K562 (cell line): ENCODE data around the gene CRLF1. TPM values are rescaled to one million over a fixed set of nuclear protein-coding genes. Genes with fewer than 3 reads are reported as not detected.

Experiments used
- ATAC-seq: fragments of 200-7000 bp; cut with Tn5 transposase; 3 replicates; pipeline ENCODE4 v1.9.1; 2020; ENCODE audit warnings: moderate library complexity
- BruUV-seq: library from RNA; stranded (reverse); fragments of 400-500 nt; replicated peaks from 2 replicates; lab custom pipeline; 2021; lab: Mats Ljungman, UMichigan
- CTCF ChIA-PET: fragments of 300-600 bp; formaldehyde crosslinking; extraction: SDS; loops from one replicate; lab custom pipeline; 2021; ENCODE audit warnings: low intra/inter-chr PET ratio; lab: Yijun Ruan, JAX
- POLR2A ChIA-PET: fragments of 300-600, 350-650 bp; sonication (Branson Sonifier 250); formaldehyde crosslinking; extraction: SDS; loops from one replicate; lab custom pipeline; 2021; ENCODE audit warnings: antibody characterized with exemption, inconsistent platforms; lab: Yijun Ruan, JAX
- DNase-seq, 4 experiments: peaks; one replicate each; pipeline versions ENCODE4 v3.0.0 to v3.0.0-alpha.2; 2011 to 2018; ENCODE audit warnings: low spot score in 3 of 4, mixed read lengths in 3 of 4; ENCODE audit errors: extremely low read depth in 1 of 4
- FAIRE-seq: peaks from 2 replicates; lab custom pipeline; 2011; peaks lifted over from hg19 to GRCh38; lab: Jason Lieb, UNC
- H2AFZ ChIP-seq: 2 replicates; pipeline ENCODE4 v1.6.0; 2011; ENCODE audit warnings: low read depth, low read length, control low read depth, inconsistent platforms
- H3K27ac ChIP-seq: fragments of 200-600 bp; 3 replicates; pipeline ENCODE4 v1.8.0; 2011; ENCODE audit warnings: low read depth, mild to moderate bottlenecking, control low read depth, inconsistent platforms, low read length, moderate library complexity, mixed read lengths; ENCODE audit errors: extremely low read depth
- H3K27me3 ChIP-seq, 2 experiments: fragments of 300-600 bp in 1 of 2; 2 replicates in 1 of 2; 3 replicates in 1 of 2; pipeline versions ENCODE4 v1.6.0 to v1.8.0; 2011; ENCODE audit warnings: inconsistent platforms in 2 of 2, low read length in 2 of 2, mild to moderate bottlenecking in 1 of 2, mixed read lengths in 1 of 2, moderate library complexity in 1 of 2; ENCODE audit not compliant: control insufficient read depth in 2 of 2, insufficient read depth in 2 of 2
- H3K36me3 ChIP-seq: fragments of 300-600 bp; 3 replicates; pipeline ENCODE4 v1.8.0; 2011; ENCODE audit warnings: mild to moderate bottlenecking, low read length, inconsistent platforms; ENCODE audit not compliant: control insufficient read depth, insufficient read depth
- H3K4me1 ChIP-seq, 2 experiments: fragments of 200-600 bp in 1 of 2; replicated peaks in 1 of 2; 2 replicates in 1 of 2; 3 replicates in 1 of 2; pipeline versions ENCODE4 v1.5.1 to v1.8.0; 2011; ENCODE audit warnings: inconsistent platforms in 2 of 2, low read length in 2 of 2, mild to moderate bottlenecking in 1 of 2, mixed read lengths in 1 of 2, moderate library complexity in 1 of 2; ENCODE audit not compliant: control insufficient read depth in 2 of 2, insufficient read depth in 2 of 2
- H3K4me2 ChIP-seq: 2 replicates; pipeline ENCODE4 v1.6.1; 2011; ENCODE audit warnings: low read length, control low read depth, inconsistent platforms, mixed read lengths; ENCODE audit not compliant: insufficient read depth
- H3K4me3 ChIP-seq: fragments of 200-600 bp; sonication (generic), shearing (Covaris generic); 2 replicates; pipeline ENCODE4 v1.5.1; 2016; ENCODE audit warnings: control low read depth, inconsistent platforms
- H3K79me2 ChIP-seq: fragments of 200-600 bp; 3 replicates; pipeline ENCODE4 v1.8.0; 2011; ENCODE audit warnings: low read length, inconsistent platforms; ENCODE audit not compliant: control insufficient read depth, insufficient read depth
- H3K9ac ChIP-seq, 2 experiments: 2 replicates each; pipeline versions ENCODE4 v1.6.0 to v1.6.1; 2011; ENCODE audit warnings: low read depth in 2 of 2, low read length in 2 of 2, control low read depth in 1 of 2, inconsistent platforms in 1 of 2, mild to moderate bottlenecking in 1 of 2, mixed read lengths in 1 of 2; ENCODE audit not compliant: insufficient read depth in 1 of 2
- H3K9me1 ChIP-seq: one replicate; pipeline ENCODE4 v1.6.0; 2011; ENCODE audit warnings: inconsistent platforms, mild to moderate bottlenecking, low read length, moderate library complexity; ENCODE audit not compliant: control insufficient read depth, insufficient read depth
- H3K9me3 ChIP-seq: replicated peaks from 2 replicates; pipeline ENCODE4 v1.5.1; 2011; ENCODE audit warnings: low read depth, low read length, inconsistent platforms; ENCODE audit not compliant: control insufficient read depth, insufficient read depth
- H4K20me1 ChIP-seq: replicated peaks from 2 replicates; pipeline ENCODE4 v1.6.1; 2011; ENCODE audit warnings: low read length, inconsistent platforms, mixed read lengths; ENCODE audit not compliant: control insufficient read depth, insufficient read depth
- CBX5 ChIP-seq: IDR thresholded peaks from 2 replicates; pipeline ENCODE4 v1.6.1; 2014; ENCODE audit warnings: low read depth, borderline replicate concordance
- ETV6 ChIP-seq, 3 experiments: fragments of 150-350 bp in 1 of 3; sonication (generic) in 1 of 3; formaldehyde crosslinking in 1 of 3; IDR thresholded peaks; 2 replicates each; pipeline versions ENCODE4 v1.6.1 to v1.8.0; 2014 to 2022; ENCODE audit warnings: borderline replicate concordance in 2 of 3, low read depth in 2 of 3, antibody characterized with exemption in 1 of 3, low read length in 1 of 3, mild to moderate bottlenecking in 1 of 3, missing genetic modification reagents in 1 of 3
- FOXM1 ChIP-seq, 2 experiments: fragments of 450-650 bp in 1 of 2; sonication (generic) in 1 of 2; formaldehyde crosslinking in 1 of 2; IDR thresholded peaks; 2 replicates each; pipeline versions ENCODE4 v1.6.1 to v1.9.0; 2017 to 2022; ENCODE audit warnings: low read depth in 2 of 2, mild to moderate bottlenecking in 2 of 2, missing genetic modification reagents in 1 of 2, moderate library complexity in 1 of 2
- GABPB1 ChIP-seq: sonication (generic); formaldehyde crosslinking; IDR thresholded peaks from 2 replicates; pipeline ENCODE4 v1.8.0; 2022; ENCODE audit warnings: mild to moderate bottlenecking, missing genetic modification reagents
- MAFF ChIP-seq: IDR thresholded peaks from 2 replicates; pipeline ENCODE4 v1.6.1; 2012; ENCODE audit warnings: low read length, improper control_type of control experiment
- MCM2 ChIP-seq: fragments of 450-650 bp; IDR thresholded peaks from 2 replicates; pipeline ENCODE4 v1.6.1; 2017; ENCODE audit warnings: low read depth, mild to moderate bottlenecking
- POLR2AphosphoS2 ChIP-seq: IDR thresholded peaks from 2 replicates; pipeline ENCODE4 v1.6.1; 2012; ENCODE audit warnings: low read length, improper control_type of control experiment
- SIN3A ChIP-seq, 2 experiments: fragments of 150-350 bp in 1 of 2; IDR thresholded peaks; 2 replicates each; pipeline ENCODE4 v1.6.1; 2011 to 2016; ENCODE audit warnings: borderline replicate concordance in 2 of 2, low read depth in 2 of 2, low read length in 2 of 2, mild to moderate bottlenecking in 2 of 2, moderate library complexity in 2 of 2; ENCODE audit not compliant: control insufficient read depth in 1 of 2
- ZNF253 ChIP-seq: fragments of 250-450 bp; sonication (Bioruptor Pico); conservative IDR thresholded peaks from 2 replicates; pipeline ENCODE4 v1.6.1; 2021; ENCODE audit warnings: mild to moderate bottlenecking
- WGBS: fragments of 100-300 bp; shearing (Covaris generic); methylation state at CpG from one replicate; pipeline ENCODE4 v1.1.6; 2016; ENCODE audit warnings: low coverage, mixed read lengths; ENCODE audit not compliant: insufficient coverage; ENCODE audit errors: missing lambda C conversion rate; 5-methylcytosine and 5-hydroxymethylcytosine counted together
- in situ Hi-C: fragments of 300-500 bp; cut with MboI; formaldehyde crosslinking; loops from 4 replicates; pipeline ENCODE4 v1.15.0; 2018; ENCODE audit warnings: inconsistent platforms, mixed read lengths
- intact Hi-C: fragments of 100-400 bp; cut with micrococcal nuclease; formaldehyde crosslinking; loops from 2 replicates; pipeline ENCODE4 v1.14.2; 2022
- polyA plus RNA-seq, 8 experiments: library from polyadenylated mRNA; depleted of rRNA in 4 of 8; stranded (reverse) in 5 of 8; unstranded in 3 of 8; fragments of >200 nt; fragmentation: Nextera tagmentation in 2 of 8; fragmentation: Illumina TruSeq in 1 of 8; extraction: Ambion mirVana in 2 of 8; extraction: Trizol in 1 of 8; gene quantifications; 2 replicates each; pipeline versions ENCODE4 v1.2.1 to v1.2.3, GENCODE V29; 2011 to 2014; ENCODE audit warnings: inconsistent platforms in 1 of 8, missing spikeins in 1 of 8
- total RNA-seq, 7 experiments: library from RNA; depleted of rRNA in 6 of 7; stranded (reverse); fragments of >200 nt in 6 of 7; fragmentation: Illumina TruSeq in 2 of 7; extraction: Trizol in 2 of 7; gene quantifications; 2 replicates each; pipeline versions ENCODE4 v1.2.1 to v1.2.3, GENCODE V29; 2011 to 2021; ENCODE audit warnings: low replicate concordance in 1 of 7
- TF ChIP-seq, protein P1 (sequence below): fragments of 200-800 bp; sonication (Bioruptor generic); IDR thresholded peaks from 2 replicates; pipeline ENCODE4 v1.6.1; 2017; ENCODE audit warnings: missing genetic modification characterization, missing compliant biosample characterization
- TF ChIP-seq, protein P2 (sequence below), 2 experiments: fragments of 450-650 bp in 1 of 2; sonication (generic) in 1 of 2; formaldehyde crosslinking in 1 of 2; IDR thresholded peaks in 1 of 2; conservative IDR thresholded peaks in 1 of 2; 2 replicates each; pipeline versions ENCODE4 v1.6.1 to v1.8.1; 2016 to 2023; ENCODE audit warnings: mild to moderate bottlenecking in 2 of 2, moderate library complexity in 2 of 2, inconsistent platforms in 1 of 2, missing genetic modification reagents in 1 of 2
- TF ChIP-seq, protein P3 (sequence below): fragments of 450-650 bp; formaldehyde crosslinking; IDR thresholded peaks from 2 replicates; pipeline ENCODE4 v1.4.0; 2022; ENCODE audit warnings: mild to moderate bottlenecking, moderate library complexity
- TF ChIP-seq, protein P4 (sequence below): fragments of 450-650 bp; IDR thresholded peaks from 2 replicates; pipeline ENCODE4 v1.6.1; 2014; ENCODE audit warnings: low read depth, mild to moderate bottlenecking, moderate library complexity, borderline replicate concordance

Gene CRLF1
- total and polyA plus RNA-seq, 9 of the 15 experiments (the other 6 are each of a cell fraction or from before 2014, with no cell fraction given) = 0.85 to 3.6 (median 1.7) TPM

DNA sequence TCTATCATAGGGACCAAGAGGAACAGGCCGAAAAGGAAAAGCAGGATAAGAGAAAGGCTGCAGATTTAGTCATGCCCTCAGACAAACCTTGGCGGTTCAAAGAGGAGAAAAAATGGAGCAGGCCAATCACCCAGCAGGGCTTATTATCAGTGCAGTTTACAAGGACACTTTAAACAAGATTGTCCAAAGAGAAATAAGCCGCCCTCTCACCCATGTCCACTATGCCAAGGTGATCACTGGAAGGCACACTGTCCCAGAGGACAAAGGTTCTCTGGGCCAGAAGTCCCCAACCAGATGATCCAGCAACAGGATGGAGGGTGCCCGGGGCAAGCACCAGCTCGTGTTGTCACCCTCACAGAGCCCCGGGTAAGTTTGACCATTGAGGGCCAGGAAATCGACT lies 26.3 kb downstream of the CRLF1 start:
- TF ChIP-seq POLR2AphosphoS2 (no peak), ZNF253 (CRISPR knock-in tag) (no peak), CBX5 (no peak), SIN3A (IDR thresholded peaks at IDR 0.05; ENCODE audit: borderline replicate concordance in 2 of 2, control insufficient read depth in 1 of 2, low read depth in 2 of 2, low read length in 2 of 2) (no peak), GABPB1 (CRISPR knock-in tag) (no peak), ETV6 (IDR thresholded peaks at IDR 0.05; ENCODE audit: borderline replicate concordance in 1 of 2, low read depth in 2 of 2, low read length in 1 of 2) (no peak), ETV6 (CRISPR knock-in tag; IDR thresholded peaks at IDR 0.05; ENCODE audit: borderline replicate concordance) (no peak), FOXM1 (IDR thresholded peaks at IDR 0.05; ENCODE audit: low read depth) (no peak), FOXM1 (CRISPR knock-in tag; IDR thresholded peaks at IDR 0.05; ENCODE audit: low read depth) (no peak), MCM2 (no peak), MAFF (no peak)
- TF ChIP-seq, protein P1, sequence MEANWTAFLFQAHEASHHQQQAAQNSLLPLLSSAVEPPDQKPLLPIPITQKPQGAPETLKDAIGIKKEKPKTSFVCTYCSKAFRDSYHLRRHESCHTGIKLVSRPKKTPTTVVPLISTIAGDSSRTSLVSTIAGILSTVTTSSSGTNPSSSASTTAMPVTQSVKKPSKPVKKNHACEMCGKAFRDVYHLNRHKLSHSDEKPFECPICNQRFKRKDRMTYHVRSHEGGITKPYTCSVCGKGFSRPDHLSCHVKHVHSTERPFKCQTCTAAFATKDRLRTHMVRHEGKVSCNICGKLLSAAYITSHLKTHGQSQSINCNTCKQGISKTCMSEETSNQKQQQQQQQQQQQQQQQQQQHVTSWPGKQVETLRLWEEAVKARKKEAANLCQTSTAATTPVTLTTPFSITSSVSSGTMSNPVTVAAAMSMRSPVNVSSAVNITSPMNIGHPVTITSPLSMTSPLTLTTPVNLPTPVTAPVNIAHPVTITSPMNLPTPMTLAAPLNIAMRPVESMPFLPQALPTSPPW (CRISPR knock-in tag) = no peak
- TF ChIP-seq, protein P2, sequence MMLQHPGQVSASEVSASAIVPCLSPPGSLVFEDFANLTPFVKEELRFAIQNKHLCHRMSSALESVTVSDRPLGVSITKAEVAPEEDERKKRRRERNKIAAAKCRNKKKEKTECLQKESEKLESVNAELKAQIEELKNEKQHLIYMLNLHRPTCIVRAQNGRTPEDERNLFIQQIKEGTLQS (IDR thresholded peaks at IDR 0.05) = no peak
- TF ChIP-seq, protein P2 (CRISPR knock-in tag; conservative IDR thresholded peaks at IDR 0.05) = no peak
- TF ChIP-seq, protein P3, sequence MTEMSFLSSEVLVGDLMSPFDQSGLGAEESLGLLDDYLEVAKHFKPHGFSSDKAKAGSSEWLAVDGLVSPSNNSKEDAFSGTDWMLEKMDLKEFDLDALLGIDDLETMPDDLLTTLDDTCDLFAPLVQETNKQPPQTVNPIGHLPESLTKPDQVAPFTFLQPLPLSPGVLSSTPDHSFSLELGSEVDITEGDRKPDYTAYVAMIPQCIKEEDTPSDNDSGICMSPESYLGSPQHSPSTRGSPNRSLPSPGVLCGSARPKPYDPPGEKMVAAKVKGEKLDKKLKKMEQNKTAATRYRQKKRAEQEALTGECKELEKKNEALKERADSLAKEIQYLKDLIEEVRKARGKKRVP = no peak
- TF ChIP-seq, protein P4, sequence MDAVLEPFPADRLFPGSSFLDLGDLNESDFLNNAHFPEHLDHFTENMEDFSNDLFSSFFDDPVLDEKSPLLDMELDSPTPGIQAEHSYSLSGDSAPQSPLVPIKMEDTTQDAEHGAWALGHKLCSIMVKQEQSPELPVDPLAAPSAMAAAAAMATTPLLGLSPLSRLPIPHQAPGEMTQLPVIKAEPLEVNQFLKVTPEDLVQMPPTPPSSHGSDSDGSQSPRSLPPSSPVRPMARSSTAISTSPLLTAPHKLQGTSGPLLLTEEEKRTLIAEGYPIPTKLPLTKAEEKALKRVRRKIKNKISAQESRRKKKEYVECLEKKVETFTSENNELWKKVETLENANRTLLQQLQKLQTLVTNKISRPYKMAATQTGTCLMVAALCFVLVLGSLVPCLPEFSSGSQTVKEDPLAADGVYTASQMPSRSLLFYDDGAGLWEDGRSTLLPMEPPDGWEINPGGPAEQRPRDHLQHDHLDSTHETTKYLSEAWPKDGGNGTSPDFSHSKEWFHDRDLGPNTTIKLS = no peak
- no peaks in the 10 kb centered on the region for H3K79me2 ChIP-seq
- H3K4me3 ChIP-seq = no peak overlapping the region
- H3K9me1 ChIP-seq = no peaks in the 10 kb centered on the region
- BruUV-seq = no TSS peak
- no peaks in the 10 kb centered on the region; a peak in 1 of 5 replicates for H3K4me1 ChIP-seq
- H3K4me2 ChIP-seq = no peak overlapping the region
- WGBS = 36% methylated on average over 7 of the region's 7 CpGs
- ATAC-seq (no peak), FAIRE-seq (no peak), DNase-seq (no peak)
- no peak overlapping the region for H3K9ac ChIP-seq
- in situ Hi-C loops (no loop called here), intact Hi-C loops (no loop called here)
- CTCF ChIA-PET = no interaction called here
- H2AFZ ChIP-seq = no peak overlapping the region
- peaks cover 24% of the 10 kb centered on the region for H3K36me3 ChIP-seq
- H4K20me1 ChIP-seq = no peaks in the 10 kb centered on the region
- H3K27me3 ChIP-seq = no peaks in the 10 kb centered on the region
- no peaks in the 10 kb centered on the region for H3K9me3 ChIP-seq
- POLR2A ChIA-PET = interaction anchor here (0.8 to 3.5 kb wide), 3 partner anchors 8 to 16 kb away, joined by 3 to 29 read pairs (median 20); partner anchors contain the start of genes REX1BD and UBA52
- no peak overlapping the region for H3K27ac ChIP-seq
